ENCODE results near the gene AKT1.

DNA sequence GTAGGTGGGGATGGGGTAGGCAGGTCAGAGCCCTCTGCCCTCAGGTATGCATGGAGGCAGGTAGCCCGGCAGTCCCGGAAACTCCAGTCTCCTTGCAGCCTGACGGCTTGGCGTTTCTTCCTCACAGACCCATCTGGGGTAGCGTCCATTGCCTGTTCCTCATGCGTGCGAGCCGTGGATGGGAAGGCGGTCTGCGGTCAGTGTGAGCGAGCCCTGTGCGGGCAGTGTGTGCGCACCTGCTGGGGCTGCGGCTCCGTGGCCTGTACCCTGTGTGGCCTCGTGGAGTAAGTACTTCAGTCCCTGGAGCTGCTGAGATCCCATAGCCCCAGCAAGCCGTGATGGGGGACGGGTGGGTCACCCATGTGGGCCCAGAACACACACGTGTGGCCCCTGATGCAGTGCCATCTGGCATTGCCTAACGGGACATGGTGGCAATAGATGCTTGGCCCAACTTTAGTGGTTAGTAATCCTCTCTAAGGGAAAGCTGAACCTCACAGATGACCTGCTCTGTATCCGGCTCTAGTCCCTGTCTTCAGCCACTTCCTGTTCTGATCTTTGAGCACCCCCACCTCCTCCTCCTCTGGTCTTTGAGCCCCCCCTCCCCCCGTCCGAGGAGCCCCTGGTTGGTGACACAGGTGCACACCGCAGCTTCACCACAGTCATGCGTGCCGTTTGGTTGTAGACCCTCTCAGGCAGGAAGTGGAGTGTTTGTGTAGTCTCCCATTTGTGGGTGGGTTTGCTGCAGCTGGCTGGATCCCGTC lies 38.9 kb downstream of the AKT1 start:
- TF ChIP-seq, protein P1, sequence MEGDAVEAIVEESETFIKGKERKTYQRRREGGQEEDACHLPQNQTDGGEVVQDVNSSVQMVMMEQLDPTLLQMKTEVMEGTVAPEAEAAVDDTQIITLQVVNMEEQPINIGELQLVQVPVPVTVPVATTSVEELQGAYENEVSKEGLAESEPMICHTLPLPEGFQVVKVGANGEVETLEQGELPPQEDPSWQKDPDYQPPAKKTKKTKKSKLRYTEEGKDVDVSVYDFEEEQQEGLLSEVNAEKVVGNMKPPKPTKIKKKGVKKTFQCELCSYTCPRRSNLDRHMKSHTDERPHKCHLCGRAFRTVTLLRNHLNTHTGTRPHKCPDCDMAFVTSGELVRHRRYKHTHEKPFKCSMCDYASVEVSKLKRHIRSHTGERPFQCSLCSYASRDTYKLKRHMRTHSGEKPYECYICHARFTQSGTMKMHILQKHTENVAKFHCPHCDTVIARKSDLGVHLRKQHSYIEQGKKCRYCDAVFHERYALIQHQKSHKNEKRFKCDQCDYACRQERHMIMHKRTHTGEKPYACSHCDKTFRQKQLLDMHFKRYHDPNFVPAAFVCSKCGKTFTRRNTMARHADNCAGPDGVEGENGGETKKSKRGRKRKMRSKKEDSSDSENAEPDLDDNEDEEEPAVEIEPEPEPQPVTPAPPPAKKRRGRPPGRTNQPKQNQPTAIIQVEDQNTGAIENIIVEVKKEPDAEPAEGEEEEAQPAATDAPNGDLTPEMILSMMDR (IDR thresholded peaks at IDR 0.05), result no peak
- no peak for TF ChIP-seq POLR2A (IDR thresholded peaks at IDR 0.05)

All from gastroesophageal sphincter (tissue), 3 donors.